Nasal cavity respiratory epithelium epithelial cell of viscerocranial mucosa (primary cell): ENCODE results near the gene SLC37A3. TPM values are rescaled to one million over a fixed set of nuclear protein-coding genes. Genes with fewer than 3 reads are reported as not detected.

ENCODE experiments used
- total RNA-seq: library from RNA; depleted of rRNA; stranded (reverse); fragments of >200 nt; gene quantifications from 2 replicates; pipeline ENCODE4 v1.2.3, GENCODE V29; 2014

SLC37A3 gene, protein sequence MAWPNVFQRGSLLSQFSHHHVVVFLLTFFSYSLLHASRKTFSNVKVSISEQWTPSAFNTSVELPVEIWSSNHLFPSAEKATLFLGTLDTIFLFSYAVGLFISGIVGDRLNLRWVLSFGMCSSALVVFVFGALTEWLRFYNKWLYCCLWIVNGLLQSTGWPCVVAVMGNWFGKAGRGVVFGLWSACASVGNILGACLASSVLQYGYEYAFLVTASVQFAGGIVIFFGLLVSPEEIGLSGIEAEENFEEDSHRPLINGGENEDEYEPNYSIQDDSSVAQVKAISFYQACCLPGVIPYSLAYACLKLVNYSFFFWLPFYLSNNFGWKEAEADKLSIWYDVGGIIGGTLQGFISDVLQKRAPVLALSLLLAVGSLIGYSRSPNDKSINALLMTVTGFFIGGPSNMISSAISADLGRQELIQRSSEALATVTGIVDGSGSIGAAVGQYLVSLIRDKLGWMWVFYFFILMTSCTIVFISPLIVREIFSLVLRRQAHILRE
- total RNA-seq: 48.9 and 73.6 TPM in 2 replicates

DNA sequence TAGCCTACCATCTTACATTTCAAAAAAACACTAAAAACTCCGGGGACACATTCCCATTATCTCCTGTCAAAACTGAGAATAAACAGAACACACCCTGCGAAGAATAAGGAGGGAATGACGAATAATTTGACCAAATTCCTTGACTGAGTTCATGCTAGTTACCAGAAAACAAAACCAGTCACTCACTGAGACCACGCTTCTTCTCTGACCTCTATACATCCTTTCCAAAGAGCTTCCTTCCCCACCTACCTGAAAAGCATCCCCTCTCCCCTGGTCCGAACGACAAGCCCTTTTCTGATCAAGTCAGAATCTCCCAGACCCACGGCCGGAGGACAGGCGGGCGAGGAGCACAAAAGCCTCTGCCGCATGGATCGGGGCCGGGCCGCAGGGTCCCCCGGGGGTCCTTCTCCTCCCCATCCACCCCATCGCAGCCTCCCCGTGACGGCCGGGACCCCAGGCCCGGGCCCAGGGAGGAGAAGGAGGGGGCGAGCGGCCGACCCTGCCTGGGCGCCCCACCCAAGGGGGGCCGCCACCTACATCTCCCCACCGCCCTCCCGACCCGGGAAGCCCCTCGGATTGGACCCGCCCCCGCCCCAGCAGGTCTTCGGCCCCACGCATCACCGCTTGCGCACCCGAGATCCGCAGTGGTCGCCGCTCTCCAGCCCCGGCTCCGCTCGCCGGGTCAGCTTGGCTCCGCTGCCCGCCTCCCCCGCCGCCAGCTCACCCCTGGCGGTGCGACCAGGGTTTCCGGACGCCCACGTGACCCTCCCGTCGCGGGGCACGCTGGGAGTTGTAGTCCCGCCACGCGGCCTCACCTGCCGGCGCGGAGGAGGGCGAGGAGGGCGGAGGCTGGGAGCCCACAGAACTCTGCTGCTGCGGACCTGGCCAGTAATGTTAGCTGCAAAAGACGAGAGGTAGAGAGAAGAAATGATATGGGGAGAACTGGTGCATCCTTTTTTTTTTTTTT, at the start of gene SLC37A3:
TSS of gene SLC37A3 (minus strand) at position 747 of the 967 bp plus-strand sequence. CDS start 16,004 bp downstream, outside the sequence.

DNA sequence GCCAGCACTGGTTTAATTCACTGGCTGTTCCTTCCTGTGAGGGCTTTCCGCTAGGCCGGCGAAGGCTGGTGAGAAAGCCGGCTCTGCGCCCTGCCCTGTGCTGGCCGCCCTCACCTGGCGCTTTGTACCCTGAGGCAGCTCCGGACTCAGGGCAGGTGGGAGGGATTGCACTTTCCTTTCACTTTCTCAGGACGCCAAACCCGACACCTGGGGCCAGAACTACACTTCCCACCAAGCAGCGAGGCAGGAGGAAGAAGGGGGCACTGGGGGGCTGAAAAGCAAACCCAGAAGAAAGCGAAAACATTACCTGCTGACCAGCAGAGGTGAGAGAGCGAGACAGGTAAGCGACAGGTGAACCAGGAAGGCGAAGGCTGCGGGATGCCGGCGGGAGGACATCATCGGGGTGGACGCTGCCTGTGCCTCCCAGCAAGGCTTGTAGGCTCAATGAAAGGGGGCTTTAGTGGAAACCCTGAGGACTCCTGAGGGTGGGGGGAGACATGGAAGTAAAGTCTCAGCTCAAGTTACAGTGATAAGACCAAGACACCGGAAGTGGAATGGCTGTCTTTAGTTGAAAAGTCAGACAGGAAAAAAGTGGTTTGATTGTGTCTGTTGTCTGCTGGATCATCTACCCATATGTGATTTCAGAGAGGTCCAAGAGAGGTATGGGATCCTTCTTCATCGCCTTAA, 5.7 kb upstream of the SLC37A3 start, which contains the start of gene RAB19:
TSS of gene RAB19 (plus strand) at position 181 of the 687 bp plus-strand sequence. CDS start 3,589 bp downstream, outside the sequence.

Other genes starting within 250 kb of the SLC37A3 start
- 29.0 and 30.8 TPM in 2 replicates for gene KDM7A, start 221.5 kb downstream of the SLC37A3 start, total RNA-seq
- 0.50 TPM in 1 of 2 replicates, not detected in the other for gene RAB19, start 5.5 kb upstream of the SLC37A3 start, total RNA-seq
- 89.5 and 124 TPM in 2 replicates for gene MKRN1, start 81.0 kb upstream of the SLC37A3 start, total RNA-seq
- gene DENND2A, start 242.3 kb upstream of the SLC37A3 start, total RNA-seq: not detected in 2 replicates